Fibroblast of lung (primary cell): ENCODE data around the gene ULK3. TPM values are rescaled to one million over a fixed set of nuclear protein-coding genes. Genes with fewer than 3 reads are reported as not detected.

ENCODE experiments used
- DNase-seq, 2 donors: peaks; one replicate each; pipeline versions ENCODE4 v3.0.0 to v3.0.0-alpha.2; 2010; ENCODE audit warnings: low read depth in 2 of 2
- H2AFZ ChIP-seq: 2 replicates; pipeline ENCODE4 v1.5.1; 2012; ENCODE audit warnings: low read length, control low read depth, inconsistent platforms
- H3K27ac ChIP-seq: 2 replicates; pipeline ENCODE4 v1.5.1; 2011; ENCODE audit warnings: low read length, control low read depth; ENCODE audit not compliant: insufficient read depth
- H3K27me3 ChIP-seq: 2 replicates; pipeline ENCODE4 v1.5.1; 2011; ENCODE audit warnings: mild to moderate bottlenecking, low read length; ENCODE audit not compliant: control insufficient read depth, insufficient read depth
- H3K36me3 ChIP-seq: 2 replicates; pipeline ENCODE4 v1.5.1; 2011; ENCODE audit warnings: low read length; ENCODE audit not compliant: control insufficient read depth, insufficient read depth
- H3K4me1 ChIP-seq: 2 replicates; pipeline ENCODE4 v1.5.1; 2011; ENCODE audit warnings: low read length; ENCODE audit not compliant: control insufficient read depth, insufficient read depth; ENCODE audit errors: extremely low read depth
- H3K4me2 ChIP-seq: 2 replicates; pipeline ENCODE4 v1.5.1; 2011; ENCODE audit warnings: low read length, control low read depth; ENCODE audit not compliant: insufficient read depth; ENCODE audit errors: extremely low read depth
- H3K4me3 ChIP-seq, 4 experiments: fragments of 200-600 bp in 1 of 4; sonication (generic) in 1 of 4; replicated peaks in 1 of 4; 2 replicates each; pipeline ENCODE4 v1.5.1; 2011 to 2016; ENCODE audit warnings: low read length in 4 of 4, low read depth in 3 of 4, mild to moderate bottlenecking in 3 of 4, control low read depth in 2 of 4, inconsistent platforms in 1 of 4, mixed read lengths in 1 of 4; ENCODE audit not compliant: insufficient read depth in 1 of 4; ENCODE audit errors: control extremely low read depth in 1 of 4
- H3K79me2 ChIP-seq: 2 replicates; pipeline ENCODE4 v1.5.1; 2012; ENCODE audit warnings: mild to moderate bottlenecking, low read length, inconsistent platforms; ENCODE audit not compliant: control insufficient read depth, insufficient read depth
- H3K9ac ChIP-seq: 2 replicates; pipeline ENCODE4 v1.5.1; 2011; ENCODE audit warnings: mild to moderate bottlenecking, low read length, control low read depth; ENCODE audit not compliant: insufficient read depth
- H3K9me3 ChIP-seq: 2 replicates; pipeline ENCODE4 v1.5.1; 2012; ENCODE audit warnings: low read depth, low read length; ENCODE audit not compliant: control insufficient read depth, insufficient read depth
- H4K20me1 ChIP-seq: 2 replicates; pipeline ENCODE4 v1.5.1; 2011; ENCODE audit warnings: low read length; ENCODE audit not compliant: control insufficient read depth, insufficient read depth; ENCODE audit errors: extremely low read depth
- CTCF ChIP-seq, 2 donors: IDR thresholded peaks in 1 of 2; conservative IDR thresholded peaks in 1 of 2; 1 replicate in 1 of 2; 2 replicates in 1 of 2; pipeline ENCODE4 v1.5.1; 2011 to 2012; ENCODE audit warnings: low read length in 2 of 2, control low read depth in 1 of 2, inconsistent platforms in 1 of 2, low read depth in 1 of 2, mild to moderate bottlenecking in 1 of 2
- EZH2 ChIP-seq: IDR thresholded peaks from 2 replicates; pipeline ENCODE4 v1.5.1; 2012; ENCODE audit warnings: low read length, control low read depth, mild to moderate bottlenecking; ENCODE audit errors: missing control alignments
- polyA plus RNA-seq, 2 donors: library from polyadenylated mRNA; depleted of rRNA in 1 of 2; stranded (reverse) in 1 of 2; unstranded in 1 of 2; fragments of >200 nt; gene quantifications; 2 replicates each; pipeline ENCODE4 v1.2.1, GENCODE V29; 2011 to 2012; ENCODE audit warnings: missing spikeins in 1 of 2
- total RNA-seq: library from RNA; depleted of rRNA; stranded (reverse); fragments of >200 nt; gene quantifications from 2 replicates; pipeline ENCODE4 v1.2.1, GENCODE V29; 2014

The ULK3 gene
- total and polyA plus RNA-seq, 2 donors (not counting 1 experiment from before 2014, with no cell fraction given) = 8.8 to 11.4 TPM

- peak in 1 of 2 donors; percentile 45 for DNase-seq
- TF ChIP-seq EZH2 (no peak), CTCF (conservative IDR thresholded peaks at IDR 0.05 in 1 of 2, IDR thresholded peaks at IDR 0.05 in 1 of 2; ENCODE audit: low read depth in 1 of 2, low read length in 2 of 2) (no peak)
- no peak overlapping the region for H3K9ac ChIP-seq
- no peak overlapping the region for H3K4me2 ChIP-seq
- no peaks in the 10 kb centered on the region for H3K79me2 ChIP-seq
- peaks cover 2% of the 10 kb centered on the region for H3K4me1 ChIP-seq
- no peak overlapping the region for H3K4me3 ChIP-seq
- no peaks in the 10 kb centered on the region for H4K20me1 ChIP-seq
- H3K9me3 ChIP-seq = no peaks in the 10 kb centered on the region
- H3K36me3 ChIP-seq = peaks cover 4% of the 10 kb centered on the region
- H3K27me3 ChIP-seq = no peaks in the 10 kb centered on the region
- no peak overlapping the region for H3K27ac ChIP-seq
- H2AFZ ChIP-seq = no peak overlapping the region
Observed at GRCh38 chr15:74808078-74808839, 34.7 kb downstream of the ULK3 start.

DNA sequence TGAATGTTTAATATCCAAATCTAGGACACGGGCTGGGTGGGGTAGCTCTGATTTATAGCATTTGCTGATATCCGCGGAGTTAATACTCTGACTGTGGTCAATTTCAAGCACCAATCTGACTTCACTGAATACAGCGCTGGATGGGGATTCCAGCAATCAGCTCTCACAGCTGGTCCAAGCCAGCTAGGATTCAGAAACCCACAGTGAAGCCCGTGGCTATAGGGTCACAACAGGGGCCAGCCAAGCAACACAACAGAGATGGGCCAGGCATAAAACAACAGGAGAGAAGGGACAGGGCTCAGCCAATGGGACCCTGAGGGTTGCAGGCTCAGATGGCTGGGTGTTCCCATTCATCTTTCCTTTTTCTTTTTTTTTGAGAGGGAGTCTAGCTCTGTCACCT lies 35.7 kb downstream of the ULK3 start:
- Histone ChIP-seq H3K9ac (no peak overlapping the region), H3K9me3 (no peaks in the 10 kb centered on the region), H3K4me2 (no peak overlapping the region), H2AFZ (no peak overlapping the region), H3K36me3 (peaks cover 6% of the 10 kb centered on the region), H3K4me3 (no peak overlapping the region), H3K4me1 (peaks cover 2% of the 10 kb centered on the region), H4K20me1 (no peaks in the 10 kb centered on the region), H3K27me3 (no peaks in the 10 kb centered on the region), H3K79me2 (no peaks in the 10 kb centered on the region), H3K27ac (no peak overlapping the region)
- peak; percentile 29 to 55 for DNase-seq
- no peak for TF ChIP-seq EZH2
- TF ChIP-seq CTCF (conservative IDR thresholded peaks at IDR 0.05 in 1 of 2, IDR thresholded peaks at IDR 0.05 in 1 of 2; ENCODE audit: low read depth in 1 of 2, low read length in 2 of 2) = no peak

DNA sequence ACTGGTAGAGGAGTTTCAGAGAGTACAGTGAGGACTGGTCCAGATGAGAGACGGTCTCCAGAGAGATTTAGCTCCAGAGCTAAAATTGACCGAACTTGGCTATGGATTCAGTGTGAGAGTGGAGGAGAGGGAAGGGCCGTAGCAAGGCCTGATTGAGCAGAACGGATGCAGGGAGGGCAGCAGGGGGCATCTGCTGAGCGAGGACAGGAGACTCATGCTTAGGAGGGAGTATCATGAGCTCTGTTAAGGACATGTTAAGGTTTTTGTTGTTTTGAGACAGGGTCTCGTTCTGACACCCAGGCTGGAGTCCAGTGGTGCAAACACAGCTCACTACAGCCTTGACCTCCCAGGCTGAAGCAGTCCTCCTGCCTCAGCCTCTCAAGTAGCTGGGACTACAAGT lies 38.0 kb downstream of the ULK3 start:
- H3K36me3 ChIP-seq = peaks cover 15% of the 10 kb centered on the region
- H3K27ac ChIP-seq = no peak overlapping the region
- no peak for TF ChIP-seq CTCF (conservative IDR thresholded peaks at IDR 0.05 in 1 of 2, IDR thresholded peaks at IDR 0.05 in 1 of 2; ENCODE audit: low read depth in 1 of 2, low read length in 2 of 2)
- no peak for TF ChIP-seq EZH2
- no peaks in the 10 kb centered on the region for H4K20me1 ChIP-seq
- peaks cover 3% of the 10 kb centered on the region for H3K4me1 ChIP-seq
- no peak overlapping the region for H3K4me2 ChIP-seq
- H3K9ac ChIP-seq = no peak overlapping the region
- DNase-seq = no peak
- no peaks in the 10 kb centered on the region for H3K79me2 ChIP-seq
- H3K4me3 ChIP-seq = no peak overlapping the region
- no peak overlapping the region for H2AFZ ChIP-seq
- H3K9me3 ChIP-seq = no peaks in the 10 kb centered on the region
- no peaks in the 10 kb centered on the region for H3K27me3 ChIP-seq
